Thymus (tissue), 11 donors: ENCODE measurements around the gene TIMM29. TPM values are rescaled to one million over a fixed set of nuclear protein-coding genes. Genes with fewer than 3 reads are reported as not detected.
"Not testable (repeated sequence)": the region's sequence is repeated elsewhere in the genome, so short reads cannot be mapped to it uniquely, and the experiment has no call there.

Experiments
- DNase-seq, 9 donors: peaks; one replicate each; pipeline ENCODE4 v3.0.0-alpha.2; 2013; ENCODE audit warnings: low spot score in 9 of 9, low read depth in 6 of 9, missing footprints in 1 of 9
- H3K27ac ChIP-seq, 2 donors: one replicate each; pipeline ENCODE4 v1.5.1; 2013; ENCODE audit warnings: control low read depth in 1 of 2, low read depth in 1 of 2, low read length in 1 of 2, mild to moderate bottlenecking in 1 of 2, moderate library complexity in 1 of 2
- H3K27me3 ChIP-seq, 2 donors: one replicate each; pipeline ENCODE4 v1.5.1; 2013; ENCODE audit warnings: low read length in 1 of 2; ENCODE audit not compliant: control insufficient read depth in 2 of 2, insufficient read depth in 1 of 2
- H3K36me3 ChIP-seq, 2 donors: one replicate each; pipeline ENCODE4 v1.5.1; 2013; ENCODE audit warnings: low read length in 1 of 2, mild to moderate bottlenecking in 1 of 2, moderate library complexity in 1 of 2; ENCODE audit not compliant: control insufficient read depth in 2 of 2, insufficient read depth in 2 of 2
- H3K4me1 ChIP-seq, 2 donors: one replicate each; pipeline ENCODE4 v1.5.1; 2013; ENCODE audit warnings: low read length in 2 of 2; ENCODE audit not compliant: control insufficient read depth in 2 of 2, insufficient read depth in 2 of 2
- H3K4me3 ChIP-seq, 2 donors: one replicate each; pipeline ENCODE4 v1.5.1; 2013; ENCODE audit warnings: low read length in 2 of 2, control low read depth in 1 of 2, mild to moderate bottlenecking in 1 of 2
- H3K9me3 ChIP-seq, 2 donors: one replicate each; pipeline ENCODE4 v1.5.1; 2013; ENCODE audit warnings: low read length in 1 of 2, mild to moderate bottlenecking in 1 of 2; ENCODE audit not compliant: control insufficient read depth in 2 of 2, insufficient read depth in 1 of 2
- WGBS: extraction: QIAGEN DNeasy Blood & Tissue Kit; methylation state at CpG from one replicate; pipeline ENCODE4 v1.1.7; 2013; 5-methylcytosine and 5-hydroxymethylcytosine counted together
- polyA plus RNA-seq: library from polyadenylated mRNA; stranded (reverse); fragments of 200-250 nt; gene quantifications from one replicate; pipeline ENCODE4 v1.2.3, GENCODE V29; 2013
- total RNA-seq: library from RNA; stranded (reverse); fragments of 120-200 nt; gene quantifications from one replicate; pipeline ENCODE4 v1.2.4, GENCODE V29; 2013
- donor health status: healthy.

Gene TIMM29
- total and polyA plus RNA-seq, 2 donors = 23.6 to 24.0 TPM

- H3K27me3 ChIP-seq = no peaks in the 10 kb centered on the region
- H3K9me3 ChIP-seq = no peaks in the 10 kb centered on the region
- H3K36me3 ChIP-seq = peaks cover 52 to 67% of the 10 kb centered on the region in 2 donors
- 97% methylated on average over 13 of the region's 13 CpGs for WGBS
- H3K27ac ChIP-seq = no peak overlapping the region
- peaks cover 9 to 14% of the 10 kb centered on the region in 2 donors for H3K4me1 ChIP-seq
- no peak for DNase-seq
- no peak overlapping the region for H3K4me3 ChIP-seq
These were observed 4.0 kb upstream of the TIMM29 start for GRCh38 chr19:10924597-10924996.

GRCh38 chr19:10927730-10928562, 665 bp upstream of the TIMM29 start:
- peak overlapping the region; percentile 82 to 98 for H3K4me3 ChIP-seq
- H3K27ac ChIP-seq = peak overlapping the region; percentile 80 to 82
- peaks cover 13 to 22% of the 10 kb centered on the region in 2 donors for H3K4me1 ChIP-seq
- peaks cover 33 to 43% of the 10 kb centered on the region in 2 donors for H3K36me3 ChIP-seq
- no peaks in the 10 kb centered on the region for H3K27me3 ChIP-seq
- peak in 3 of 9 donors; percentile 22 to 41 (median 27) for DNase-seq
- WGBS = 9% methylated on average over 47 of the region's 47 CpGs
- no peaks in the 10 kb centered on the region for H3K9me3 ChIP-seq

GRCh38 chr19:10929402-10929794, 787 bp downstream of the TIMM29 start:
- WGBS = 14% methylated on average over 27 of the region's 27 CpGs
- no peaks in the 10 kb centered on the region for H3K9me3 ChIP-seq
- peak overlapping the region; percentile 35 to 80 for H3K27ac ChIP-seq
- peaks cover 13 to 22% of the 10 kb centered on the region in 2 donors for H3K4me1 ChIP-seq
- H3K36me3 ChIP-seq = peaks cover 26 to 31% of the 10 kb centered on the region in 2 donors
- H3K27me3 ChIP-seq = no peaks in the 10 kb centered on the region
- H3K4me3 ChIP-seq = peak overlapping the region; percentile 82 to 98
- peak in 1 of 9 donors; percentile 30 for DNase-seq

- Histone ChIP-seq H3K9me3 (no peaks in the 10 kb centered on the region), H3K36me3 (peaks cover 8 to 16% of the 10 kb centered on the region in 2 donors), H3K4me3 (no peak overlapping the region), H3K4me1 (peaks cover 0 to 9% of the 10 kb centered on the region in 2 donors), H3K27me3 (no peaks in the 10 kb centered on the region), H3K27ac (no peak overlapping the region)
- no peak for DNase-seq
- WGBS = 98% methylated on average over 9 of the region's 9 CpGs
These were observed 6.9 kb downstream of the TIMM29 start for GRCh38 chr19:10935371-10936059.

- 9% methylated on average over 11 of the region's 11 CpGs for WGBS
- Histone ChIP-seq H3K27me3 (no peaks in the 10 kb centered on the region), H3K36me3 (peaks cover 5 to 13% of the 10 kb centered on the region in 2 donors), H3K27ac (no peak overlapping the region), H3K9me3 (no peaks in the 10 kb centered on the region), H3K4me3 (no peak overlapping the region), H3K4me1 (peaks cover 0 to 9% of the 10 kb centered on the region in 2 donors)
- peak in 8 of 9 donors; percentile 57 to 85 (median 68) for DNase-seq
These were observed 8.1 kb downstream of the TIMM29 start for GRCh38 chr19:10936661-10937084.

GRCh38 chr19:10941649-10942048, 13.0 kb downstream of the TIMM29 start:
- H3K27ac ChIP-seq, H3K4me3 ChIP-seq, DNase-seq, H3K9me3 ChIP-seq, H3K36me3 ChIP-seq, H3K27me3 ChIP-seq: not testable (repeated sequence)
- peaks cover 6 to 24% of the 10 kb centered on the region in 2 donors for H3K4me1 ChIP-seq
- 92% methylated on average over 14 of the region's 14 CpGs for WGBS

- 100% methylated on average over 4 of the region's 4 CpGs for WGBS
- Histone ChIP-seq H3K27ac (peak overlapping the region in 1 of 2 donors; percentile 48), H3K4me1 (peaks cover 6 to 22% of the 10 kb centered on the region in 2 donors)
- not testable (repeated sequence) for DNase-seq, H3K36me3 ChIP-seq, H3K4me3 ChIP-seq, H3K9me3 ChIP-seq, H3K27me3 ChIP-seq
These were observed 14.8 kb downstream of the TIMM29 start for GRCh38 chr19:10943412-10943811.

- no peak overlapping the region for H3K27ac ChIP-seq
- no peaks in the 10 kb centered on the region for H3K9me3 ChIP-seq
- DNase-seq = no peak
- no peaks in the 10 kb centered on the region for H3K27me3 ChIP-seq
- no peaks in the 10 kb centered on the region for H3K36me3 ChIP-seq
- 97% methylated on average over 4 of the region's 4 CpGs for WGBS
- peaks cover 6 to 15% of the 10 kb centered on the region in 2 donors for H3K4me1 ChIP-seq
- no peak overlapping the region for H3K4me3 ChIP-seq
These were observed 16.7 kb downstream of the TIMM29 start for GRCh38 chr19:10945264-10945663.
